ENCODE measurements around the gene CEP170B.

- TF ChIP-seq RAD21 (IDR thresholded peaks at IDR 0.05; ENCODE audit: low read depth) (no peak), TAF1 (IDR thresholded peaks at IDR 0.05; ENCODE audit: low read depth) (no peak), EGR1 (IDR thresholded peaks at IDR 0.05) (no peak), TCF12 (IDR thresholded peaks at IDR 0.05; ENCODE audit: low read depth) (no peak), EP300 (IDR thresholded peaks at IDR 0.05; ENCODE audit: borderline replicate concordance) (no peak)
Measured at GRCh38 chr14:104871145-104871655, 6.1 kb downstream of the CEP170B start.
